SK-N-SH (cell line): ENCODE results near the gene SERPINA3. TPM values are rescaled to one million over a fixed set of nuclear protein-coding genes. Genes with fewer than 3 reads are reported as not detected.

Experiments used
- polyA plus RNA-seq, 3 experiments: library from polyadenylated mRNA; depleted of rRNA; stranded (reverse); fragments of >200 nt; gene quantifications; 2 replicates each; pipeline ENCODE4 v1.2.3, GENCODE V29; 2012

The SERPINA3 gene
- polyA plus RNA-seq, 1 of the 3 experiments (the other 2 are of a cell fraction), result 0.25 TPM

Other genes starting within 250 kb of the SERPINA3 start
- not detected in 2 replicates for gene SERPINA2, start 245.7 kb upstream of the SERPINA3 start, polyA plus RNA-seq (2012; rRNA removed)
- 10.5 and 11.3 TPM in 2 replicates for gene SERPINA1, start 223.8 kb upstream of the SERPINA3 start, polyA plus RNA-seq (2012; rRNA removed)
- gene SERPINA11, start 159.6 kb upstream of the SERPINA3 start, polyA plus RNA-seq (2012; rRNA removed), result not detected in 2 replicates
- gene SERPINA9, start 136.2 kb upstream of the SERPINA3 start, polyA plus RNA-seq (2012; rRNA removed), result not detected in 2 replicates
- gene SERPINA12, start 102.9 kb upstream of the SERPINA3 start, polyA plus RNA-seq (2012; rRNA removed), result not detected in 2 replicates
- not detected in 2 replicates for gene SERPINA4, start 50.9 kb upstream of the SERPINA3 start, polyA plus RNA-seq (2012; rRNA removed)
- 0.08 and 0.13 TPM in 2 replicates for gene SERPINA5, start 31.0 kb upstream of the SERPINA3 start, polyA plus RNA-seq (2012; rRNA removed)
- 0.75 and 1.3 TPM in 2 replicates for gene GSC, start 157.7 kb downstream of the SERPINA3 start, polyA plus RNA-seq (2012; rRNA removed)